GM23248 (cell line): ENCODE results near the gene HACL1.

Experiments used
- EZH2 ChIP-seq: fragments of 200-600 bp; sonication (generic); IDR thresholded peaks from 2 replicates; pipeline ENCODE4 v1.6.1; 2018; ENCODE audit warnings: antibody characterized with exemption, mild to moderate bottlenecking; ENCODE audit not compliant: insufficient read depth, poor library complexity, severe bottlenecking
- EZH2phosphoT487 ChIP-seq: fragments of 200-600 bp; sonication (generic); IDR thresholded peaks from 2 replicates; pipeline ENCODE4 v1.6.1; 2018; ENCODE audit warnings: antibody characterized with exemption, moderate library complexity, mild to moderate bottlenecking, low read depth; ENCODE audit not compliant: insufficient read depth

DNA sequence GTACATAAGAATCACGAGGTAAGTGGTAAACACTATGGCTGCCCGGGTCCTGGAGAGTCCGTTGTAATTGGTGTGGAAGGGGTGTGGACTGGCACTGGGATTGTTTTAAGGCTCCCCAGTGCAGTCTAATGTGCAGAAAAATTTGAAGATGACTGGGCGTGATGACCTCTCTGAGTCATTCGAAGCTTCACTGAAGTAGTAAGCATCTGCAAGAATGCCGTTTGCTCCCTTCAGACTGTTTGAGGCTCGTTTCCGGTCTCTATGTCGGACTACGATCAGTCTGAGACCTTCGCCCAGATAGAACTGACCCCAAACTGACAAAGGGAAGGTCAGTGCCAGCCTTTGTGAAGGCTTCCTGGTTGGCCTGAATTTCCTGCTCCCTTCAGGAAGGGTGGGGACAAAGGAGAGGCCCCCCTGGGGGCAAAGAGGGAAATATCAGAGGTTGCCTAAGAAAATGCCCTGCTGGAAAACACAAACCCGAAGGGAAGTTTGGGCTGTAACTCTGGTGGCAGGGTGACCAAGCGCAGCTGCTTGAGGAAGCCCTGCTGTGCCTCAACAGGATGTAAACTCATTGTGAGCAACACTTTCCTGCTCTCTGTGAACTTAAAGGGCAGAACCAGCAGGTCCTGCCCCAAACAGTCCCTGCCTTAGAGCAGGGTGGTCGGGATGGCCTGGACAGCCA, 34.8 kb upstream of the HACL1 start:
- TF ChIP-seq EZH2 = no peak
- TF ChIP-seq EZH2phosphoT487 = no peak
